ENCODE data around the gene ZRANB3. TPM values are rescaled to one million over a fixed set of nuclear protein-coding genes. Genes with fewer than 3 reads are reported as not detected.
A peak's percentile ranks its signal among the peaks of the same experiment; 100 is the strongest.

The ZRANB3 gene
- total and polyA plus RNA-seq, 12 donors, result 0.66 to 5.7 (median 2.2) TPM

- no peak for ATAC-seq
- TF ChIP-seq CTCF (IDR thresholded peaks at IDR 0.05), result no peak
- 68% methylated on average over 5 of the region's 5 CpGs for WGBS, 2 donors
These were observed 431.1 kb downstream of the ZRANB3 start for GRCh38 chr2:135099802-135100483.

GRCh38 chr2:135097532-135098231, 433.3 kb downstream of the ZRANB3 start:
- Histone ChIP-seq H3K4me1 (peaks cover 0 to 18% (median 9%) of the 10 kb centered on the region in 9 donors), H3K4me3 (no peak overlapping the region), H3K36me3 (peaks cover 0 to 53% (median 13%) of the 10 kb centered on the region in 9 donors), H3K27ac (no peak overlapping the region), H3K9me3 (no peaks in the 10 kb centered on the region), H3K27me3 (no peaks in the 10 kb centered on the region)
- TF ChIP-seq CTCF (IDR thresholded peaks at IDR 0.05), result no peak
- ATAC-seq, result no peak
- WGBS, 2 donors, result 96 to 99% methylated on average over 2 of the region's 2 CpGs
- intact Hi-C loops (cut with DNase I), result no loop called here
- no peak for DNase-seq

More at GRCh38 chr2:135099802-135100483, 431.1 kb downstream of the ZRANB3 start:
- Histone ChIP-seq H3K4me1 (peaks cover 0 to 20% (median 9%) of the 10 kb centered on the region in 9 donors), H3K27ac (peak overlapping the region in 1 of 10 donors; percentile 3), H3K4me3 (no peak overlapping the region), H3K27me3 (no peaks in the 10 kb centered on the region), H3K36me3 (peaks cover 0 to 47% (median 4%) of the 10 kb centered on the region in 9 donors), H3K9me3 (peaks cover 0 to 7% (median 0%) of the 10 kb centered on the region in 11 donors)
- no peak for DNase-seq
- intact Hi-C loops (cut with DNase I), result no loop called here

GRCh38 chr2:135096665-135097446, 434.2 kb downstream of the ZRANB3 start:
- Histone ChIP-seq H3K4me3 (no peak overlapping the region), H3K9me3 (no peaks in the 10 kb centered on the region), H3K36me3 (peaks cover 0 to 55% (median 12%) of the 10 kb centered on the region in 9 donors), H3K4me1 (peaks cover 0 to 18% (median 9%) of the 10 kb centered on the region in 9 donors), H3K27ac (no peak overlapping the region), H3K27me3 (no peaks in the 10 kb centered on the region)
- WGBS, 2 donors, result 74 to 75% methylated on average over 4 of the region's 4 CpGs
- TF ChIP-seq CTCF (IDR thresholded peaks at IDR 0.05), result no peak
- intact Hi-C loops (cut with DNase I), result no loop called here
- DNase-seq (no peak), ATAC-seq (no peak)

GRCh38 chr2:135095591-135095990, 435.4 kb downstream of the ZRANB3 start:
- 99 to 100% methylated on average over 3 of the region's 3 CpGs for WGBS, 2 donors
- DNase-seq (no peak), ATAC-seq (no peak)
- intact Hi-C loops (cut with DNase I), result no loop called here
- H3K4me3 ChIP-seq, result no peak overlapping the region
- H3K9me3 ChIP-seq, result no peaks in the 10 kb centered on the region
- H3K36me3 ChIP-seq, result peaks cover 0 to 64% (median 12%) of the 10 kb centered on the region in 9 donors
- H3K4me1 ChIP-seq, result peaks cover 0 to 17% (median 10%) of the 10 kb centered on the region in 9 donors
- no peaks in the 10 kb centered on the region for H3K27me3 ChIP-seq
- no peak overlapping the region for H3K27ac ChIP-seq
- TF ChIP-seq CTCF (IDR thresholded peaks at IDR 0.05), result no peak
